H1 (cell line): ENCODE measurements around the gene ABCF3. TPM values are rescaled to one million over a fixed set of nuclear protein-coding genes. Genes with fewer than 3 reads are reported as not detected.

Experiments used
- CTCF ChIA-PET: fragments of 300-600 bp; sonication (Branson Sonifier 250); formaldehyde crosslinking; loops from one replicate; lab custom pipeline; 2021; ENCODE audit not compliant: partially characterized antibody; lab: Charles Lee
- POLR2A ChIA-PET: fragments of 300-600 bp; sonication (Branson Sonifier 250); formaldehyde crosslinking; loops from one replicate; lab custom pipeline; 2021; ENCODE audit warnings: inconsistent platforms; ENCODE audit not compliant: partially characterized antibody; lab: Charles Lee
- DNase-seq, 2 experiments: peaks; one replicate each; pipeline versions ENCODE4 v3.0.0 to v3.0.0-alpha.2; 2010 to 2022; ENCODE audit warnings: low spot score in 2 of 2, low read depth in 1 of 2, mixed read lengths in 1 of 2
- FAIRE-seq: peaks from 2 replicates; lab custom pipeline; 2011; peaks lifted over from hg19 to GRCh38; lab: Jason Lieb, UNC
- H2AFZ ChIP-seq: 2 replicates; pipeline ENCODE4 v1.8.1; 2012; ENCODE audit warnings: low read length, inconsistent platforms
- H2AK5ac ChIP-seq: 2 replicates; pipeline ENCODE4 v1.6.1; 2013; ENCODE audit warnings: low read depth, low read length
- H2BK120ac ChIP-seq: replicated peaks from 2 replicates; pipeline ENCODE3; 2013; ENCODE audit warnings: low read depth, low read length, inconsistent platforms
- H2BK12ac ChIP-seq: 2 replicates; pipeline ENCODE4 v1.6.1; 2013; ENCODE audit warnings: low read depth, low read length
- H2BK15ac ChIP-seq: 2 replicates; pipeline ENCODE4 v1.6.1; 2013; ENCODE audit warnings: low read length
- H2BK20ac ChIP-seq: 2 replicates; pipeline ENCODE4 v1.6.1; 2013; ENCODE audit warnings: low read length
- H2BK5ac ChIP-seq: 2 replicates; pipeline ENCODE4 v1.6.1; 2013; ENCODE audit warnings: low read depth, low read length
- H3K14ac ChIP-seq: 2 replicates; pipeline ENCODE4 v1.6.1; 2013; ENCODE audit warnings: inconsistent platforms; ENCODE audit not compliant: insufficient read length
- H3K18ac ChIP-seq: 2 replicates; pipeline ENCODE4 v1.6.1; 2013; ENCODE audit warnings: low read length; ENCODE audit errors: extremely low read depth
- H3K23ac ChIP-seq: 2 replicates; pipeline ENCODE4 v1.6.1; 2013; ENCODE audit warnings: inconsistent platforms; ENCODE audit not compliant: insufficient read length
- H3K23me2 ChIP-seq: 2 replicates; pipeline ENCODE4 v1.6.1; 2013; ENCODE audit warnings: low read depth, low read length
- H3K27ac ChIP-seq: 2 replicates; pipeline ENCODE4 v1.6.1; 2011; ENCODE audit warnings: low read depth, low read length, inconsistent platforms
- H3K27me3 ChIP-seq, 4 experiments: replicated peaks in 1 of 4; 1 replicate in 1 of 4; 2 replicates in 3 of 4; pipeline versions ENCODE4 v1.6.1 to v1.8.1; 2011 to 2013; ENCODE audit warnings: low read length in 3 of 4, mild to moderate bottlenecking in 3 of 4, inconsistent platforms in 2 of 4, mixed read lengths in 2 of 4, moderate library complexity in 1 of 4; ENCODE audit not compliant: control insufficient read depth in 3 of 4, insufficient read depth in 3 of 4; ENCODE audit errors: extremely low read depth in 1 of 4
- H3K36me3 ChIP-seq, 4 experiments: 2 replicates each; pipeline versions ENCODE4 v1.6.1 to v1.8.1; 2011 to 2013; ENCODE audit warnings: mild to moderate bottlenecking in 4 of 4, low read length in 3 of 4, moderate library complexity in 2 of 4, control low read depth in 1 of 4, inconsistent platforms in 1 of 4; ENCODE audit not compliant: insufficient read depth in 4 of 4, control insufficient read depth in 2 of 4
- H3K4ac ChIP-seq: replicated peaks from 2 replicates; pipeline ENCODE3; 2013; ENCODE audit warnings: low read length, low read depth, mixed read lengths, inconsistent platforms; ENCODE audit not compliant: insufficient read length
- H3K4me1 ChIP-seq, 4 experiments: replicated peaks in 1 of 4; 1 replicate in 1 of 4; 2 replicates in 3 of 4; pipeline versions ENCODE4 v1.6.1 to v1.8.1; 2011 to 2013; ENCODE audit warnings: low read length in 3 of 4, inconsistent platforms in 2 of 4, mixed read lengths in 1 of 4; ENCODE audit not compliant: insufficient read depth in 4 of 4, control insufficient read depth in 3 of 4
- H3K4me2 ChIP-seq, 2 experiments: 2 replicates each; pipeline versions ENCODE4 v1.6.1 to v1.8.1; 2011 to 2013; ENCODE audit warnings: low read depth in 2 of 2, low read length in 2 of 2, control low read depth in 1 of 2, inconsistent platforms in 1 of 2, mild to moderate bottlenecking in 1 of 2; ENCODE audit not compliant: insufficient read depth in 1 of 2
- H3K4me3 ChIP-seq, 4 experiments: fragments of 200-600, 300-600 bp in 1 of 4; sonication (generic), shearing (Covaris generic), sonication (Bioruptor Twin) in 1 of 4; 2 replicates each; pipeline versions ENCODE4 v1.5.1 to v1.8.1; 2011 to 2016; ENCODE audit warnings: low read length in 4 of 4, low read depth in 3 of 4, control low read depth in 2 of 4, inconsistent platforms in 2 of 4, mild to moderate bottlenecking in 2 of 4, mixed read lengths in 1 of 4, moderate library complexity in 1 of 4; ENCODE audit not compliant: insufficient read depth in 2 of 4; ENCODE audit errors: extremely low read depth in 1 of 4
- H3K56ac ChIP-seq: replicated peaks from 2 replicates; pipeline ENCODE3; 2013; ENCODE audit warnings: low read depth, mild to moderate bottlenecking, mixed read lengths, low read length, inconsistent platforms; ENCODE audit not compliant: insufficient read length
- H3K79me1 ChIP-seq: 2 replicates; pipeline ENCODE4 v1.6.1; 2013; ENCODE audit warnings: low read depth, low read length, control low read depth
- H3K79me2 ChIP-seq, 2 experiments: 2 replicates each; pipeline versions ENCODE4 v1.6.1 to v1.8.1; 2012 to 2013; ENCODE audit warnings: low read length in 2 of 2, mild to moderate bottlenecking in 2 of 2, inconsistent platforms in 1 of 2; ENCODE audit not compliant: insufficient read depth in 2 of 2, control insufficient read depth in 1 of 2
- H3K9ac ChIP-seq, 4 experiments: replicated peaks in 1 of 4; 1 replicate in 1 of 4; 2 replicates in 3 of 4; pipeline versions ENCODE4 v1.6.1 to v1.8.1; 2011 to 2013; ENCODE audit warnings: low read depth in 3 of 4, low read length in 3 of 4, control low read depth in 2 of 4, mild to moderate bottlenecking in 2 of 4, moderate library complexity in 2 of 4, inconsistent platforms in 1 of 4; ENCODE audit errors: extremely low read depth in 1 of 4
- H3K9me3 ChIP-seq, 2 experiments: 2 replicates each; pipeline versions ENCODE4 v1.6.1 to v1.8.1; 2012 to 2013; ENCODE audit warnings: mild to moderate bottlenecking in 2 of 2, moderate library complexity in 2 of 2, control low read depth in 1 of 2, inconsistent platforms in 1 of 2, low read depth in 1 of 2, low read length in 1 of 2, mixed read lengths in 1 of 2; ENCODE audit not compliant: insufficient read depth in 2 of 2
- H4K20me1 ChIP-seq, 2 experiments: replicated peaks in 1 of 2; 2 replicates each; pipeline versions ENCODE3 to v1.8.1; 2011 to 2013; ENCODE audit warnings: inconsistent platforms in 2 of 2, low read length in 2 of 2, mild to moderate bottlenecking in 1 of 2; ENCODE audit not compliant: insufficient read depth in 2 of 2, control insufficient read depth in 1 of 2
- H4K5ac ChIP-seq: 2 replicates; pipeline ENCODE4 v1.6.1; 2013; ENCODE audit warnings: low read length, low read depth, mixed read lengths, inconsistent platforms; ENCODE audit not compliant: insufficient read length
- H4K8ac ChIP-seq: 2 replicates; pipeline ENCODE4 v1.8.0; 2013; ENCODE audit warnings: mild to moderate bottlenecking, moderate library complexity, low read length, inconsistent platforms; ENCODE audit not compliant: insufficient read depth; ENCODE audit errors: extremely low read depth
- H4K91ac ChIP-seq: replicated peaks from 2 replicates; pipeline ENCODE3; 2013; ENCODE audit warnings: low read length, mixed read lengths, inconsistent platforms; ENCODE audit not compliant: insufficient read length
- ATF2 ChIP-seq: IDR thresholded peaks from 2 replicates; pipeline ENCODE4 v1.6.1; 2012; ENCODE audit warnings: low read length, inconsistent platforms
- CHD1 ChIP-seq: IDR thresholded peaks from 2 replicates; pipeline ENCODE4 v1.6.1; 2012; ENCODE audit warnings: low read depth, low read length, improper control_type of control experiment
- NRF1 ChIP-seq: IDR thresholded peaks from 2 replicates; pipeline ENCODE4 v1.6.1; 2011; ENCODE audit warnings: mild to moderate bottlenecking, low read depth, low read length, improper control_type of control experiment
- RXRA ChIP-seq: IDR thresholded peaks from 2 replicates; pipeline ENCODE4 v1.6.1; 2011; ENCODE audit warnings: low read depth, mild to moderate bottlenecking, low read length, moderate library complexity; ENCODE audit not compliant: insufficient read depth
- SIRT6 ChIP-seq: IDR thresholded peaks from one replicate; pipeline ENCODE4 v1.7.1; 2012; ENCODE audit warnings: low read length, inconsistent platforms
- SP4 ChIP-seq: IDR thresholded peaks from 2 replicates; pipeline ENCODE4 v1.6.1; 2012; ENCODE audit warnings: low read length, inconsistent platforms
- SRF ChIP-seq: IDR thresholded peaks from 2 replicates; pipeline ENCODE4 v1.6.1; 2011; ENCODE audit warnings: mild to moderate bottlenecking, low read depth, low read length, moderate library complexity
- YY1 ChIP-seq: IDR thresholded peaks from 2 replicates; pipeline ENCODE4 v1.6.1; 2011; ENCODE audit warnings: low read depth, mild to moderate bottlenecking, low read length
- ZNF274 ChIP-seq: IDR thresholded peaks from 2 replicates; pipeline ENCODE4 v1.7.0; 2012; ENCODE audit warnings: low read length, borderline replicate concordance; ENCODE audit errors: extremely low read depth
- WGBS, 2 experiments: shearing (Covaris generic) in 1 of 2; methylation state at CpG; one replicate each; pipeline versions ENCODE4 v1.1.6 to v1.1.7; 2013 to 2015; ENCODE audit warnings: low lambda C conversion rate in 2 of 2, mixed read lengths in 2 of 2, inconsistent platforms in 1 of 2, low coverage in 1 of 2, missing lambda C conversion rate in 1 of 2; ENCODE audit not compliant: insufficient replicate concordance in 2 of 2, insufficient coverage in 1 of 2, insufficient read length in 1 of 2; ENCODE audit errors: extremely low coverage in 1 of 2, missing lambda C conversion rate in 1 of 2; 5-methylcytosine and 5-hydroxymethylcytosine counted together
- polyA plus RNA-seq, 7 experiments: library from polyadenylated mRNA; depleted of rRNA in 3 of 7; stranded (reverse) in 5 of 7; unstranded in 2 of 7; fragments of >200 nt in 5 of 7; fragments of 200-250 nt in 2 of 7; gene quantifications; 1 replicate in 5 of 7; 2 replicates in 1 of 7; 4 replicates in 1 of 7; pipeline versions ENCODE4 v1.2.1 to v1.2.3, GENCODE V29; 2011 to 2013; ENCODE audit warnings: missing spikeins in 2 of 7, mixed read lengths in 2 of 7
- total RNA-seq: library from RNA; stranded (reverse); fragmentation: NEBNext Ultra II Directional; extraction: Animal tissue kit (Norgen Biotek cat#: 25700); gene quantifications from 2 replicates; pipeline ENCODE4 v1.2.1, GENCODE V29; 2021

ABCF3 gene
- total and polyA plus RNA-seq, 2 of the 8 experiments (the other 6 are each of a cell fraction or from before 2014, with no cell fraction given) = 51.6 to 57.8 TPM

- Histone ChIP-seq H4K91ac (no peak overlapping the region), H3K4me3 (peak overlapping the region; percentile 33 to 59 (median 42); a peak in 5 of 8 replicates), H3K23me2 (peaks cover 12% of the 10 kb centered on the region; the same call in 1 of the 2 replicates), H3K23ac (no peak overlapping the region), H4K8ac (no peak overlapping the region), H3K79me1 (no peaks in the 10 kb centered on the region), H2BK15ac (no peak overlapping the region), H3K36me3 (peaks cover 0 to 8% (median 0%) of the 10 kb centered on the region in 4 experiments; a peak in 1 of 8 replicates), H3K9ac (no peak overlapping the region), H3K56ac (no peak overlapping the region), H3K14ac (no peak overlapping the region), H2BK5ac (no peak overlapping the region), H3K9me3 (no peaks in the 10 kb centered on the region), H3K4me1 (peaks cover 0 to 20% (median 4%) of the 10 kb centered on the region in 4 experiments; a peak in 5 of 7 replicates), H2BK120ac (no peak overlapping the region), H2AFZ (no peak overlapping the region), H3K27ac (no peak overlapping the region), H4K5ac (no peak overlapping the region), H4K20me1 (peaks cover 4 to 5% of the 10 kb centered on the region in 2 experiments), H3K4me2 (peak overlapping the region; percentile 61 to 96), H3K27me3 (peaks cover 35 to 58% (median 53%) of the 10 kb centered on the region in 4 experiments), H3K79me2 (no peaks in the 10 kb centered on the region), H3K18ac (no peak overlapping the region), H2BK12ac (no peak overlapping the region; the same call in 1 of the 2 replicates), H2AK5ac (no peak overlapping the region), H2BK20ac (no peak overlapping the region), H3K4ac (no peak overlapping the region)
- whole genome bisulfite sequencing, 2 experiments = 37% methylated on average over 12 of the region's 12 CpGs; no CpG with 5 or more reads in 1 of the 2 experiments
- CTCF ChIA-PET = interaction anchor here (0.6 to 10.3 kb wide), 37 partner anchors 12 to 454 kb away, joined by 3 to 183 read pairs (median 9); partner anchors contain the start of genes ABCF3, CAMK2N2, EEF1AKMT4 and EIF2B5
- no peak for TF ChIP-seq YY1
- no peak for TF ChIP-seq RXRA
- no peak for TF ChIP-seq SP4
- no peak for TF ChIP-seq SRF
- no peak for TF ChIP-seq NRF1
- TF ChIP-seq SIRT6 = no peak
- no peak for TF ChIP-seq CHD1
- TF ChIP-seq ATF2 = no peak
- no peak for TF ChIP-seq ZNF274
- no peak for DNase-seq
- POLR2A ChIA-PET = interaction anchor here (0.9 to 2.5 kb wide), 5 partner anchors 12 to 52 kb away, joined by 3 to 11 read pairs (median 6); partner anchors contain the start of genes ABCF3 and EEF1AKMT4
- no peak for FAIRE-seq
Observed at GRCh38 chr3:184228376-184229137, 42.6 kb downstream of the ABCF3 start.
